Breast epithelium (tissue), 3 donors: ENCODE results near the gene SPTB.

Experiments used
- POLR2A ChIP-seq: fragments of 450-650 bp; IDR thresholded peaks from one replicate; pipeline ENCODE4 v1.6.1; 2016; ENCODE audit warnings: antibody characterized with exemption, mild to moderate bottlenecking, moderate library complexity
- POLR2AphosphoS5 ChIP-seq, 3 donors: sonication (generic); formaldehyde crosslinking; IDR thresholded peaks; one replicate each; pipeline ENCODE4 v1.6.1; 2017; ENCODE audit warnings: antibody characterized with exemption in 3 of 3

GRCh38 chr14:64796369-64796768 is 83.3 kb downstream of the SPTB start:
- TF ChIP-seq POLR2A (no peak), POLR2AphosphoS5 (IDR thresholded peaks at IDR 0.05) (no peak)
